Measurements from ENCODE around the gene STMN1.

GRCh38 chr1:25867210-25867991 lies 38.8 kb downstream of the STMN1 start:
- TF ChIP-seq CTCF (conservative IDR thresholded peaks at IDR 0.05) (no peak), EZH2 (IDR thresholded peaks at IDR 0.05; ENCODE audit: low read depth) (no peak)
